SHP77 treated with DMSO at 0.1 percent for 48 hours (cell line): ENCODE results near the gene CFAP251.
"Not testable (repeated sequence)": the region's sequence is repeated elsewhere in the genome, so short reads cannot be mapped to it uniquely, and the experiment has no call there.

Source experiments
- DNase-seq: peaks from one replicate; lab custom pipeline; 2025; lab: John Stamatoyannopoulos, UW

CFAP251 gene

DNA sequence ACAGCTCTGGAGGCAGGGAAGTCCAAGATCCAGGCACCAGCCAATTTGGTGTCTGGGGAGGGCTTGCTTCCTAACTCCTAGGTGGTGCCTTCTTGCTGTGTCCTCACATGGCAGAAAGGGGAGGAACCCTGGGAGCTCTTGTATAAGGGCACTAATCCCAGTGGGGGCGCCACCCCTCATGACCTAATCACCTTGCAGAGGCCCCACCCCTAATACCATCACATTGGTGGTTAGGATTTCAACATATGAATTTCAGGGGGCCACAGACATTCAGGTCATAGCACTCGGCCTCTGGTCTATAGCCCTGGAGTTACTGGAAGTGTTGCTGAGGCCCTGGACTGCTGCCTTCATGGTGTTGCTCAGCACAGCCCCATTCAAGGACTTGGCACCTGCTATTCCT, 15.2 kb upstream of the CFAP251 start:
- no peak for DNase-seq

DNA sequence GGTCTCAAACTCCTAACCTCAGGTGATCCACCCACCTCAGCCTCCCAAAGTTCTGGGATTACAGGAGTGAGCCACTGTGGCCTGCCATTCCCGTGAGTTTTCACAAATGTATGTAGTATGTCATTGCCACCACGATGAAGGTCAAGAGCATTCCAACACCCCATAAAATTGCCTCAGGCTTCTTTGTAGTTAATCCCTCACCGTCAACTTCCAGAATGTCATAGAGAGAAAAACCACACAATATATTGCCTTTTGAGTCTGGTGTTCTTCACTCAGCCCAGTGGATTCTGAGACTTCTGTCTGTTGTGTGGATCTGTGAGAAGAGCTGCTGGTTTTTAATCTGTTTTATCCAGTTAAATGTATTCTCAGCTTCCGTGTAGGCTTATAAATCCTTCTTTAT, 12.6 kb upstream of the CFAP251 start:
- DNase-seq = no peak

DNA sequence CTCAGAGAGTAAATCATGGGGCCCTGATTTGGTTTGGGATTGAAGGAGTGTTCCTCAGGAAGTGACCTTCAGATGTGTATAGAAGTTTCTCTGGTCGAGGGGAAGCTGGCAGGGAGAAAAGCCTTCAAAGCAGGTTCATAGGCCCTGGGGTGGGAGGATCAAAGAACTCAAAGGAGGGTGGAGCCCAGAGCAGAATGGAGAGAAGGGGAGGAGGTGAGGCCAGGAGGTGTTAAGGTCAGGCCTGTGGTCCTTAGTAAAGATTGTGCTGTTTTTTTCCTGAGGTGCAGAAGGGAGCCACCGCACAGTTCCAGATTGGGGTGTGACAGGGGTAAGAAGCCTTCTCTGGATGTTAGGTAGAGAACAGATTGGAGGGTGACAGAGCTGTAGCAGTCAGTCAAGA, 9.7 kb upstream of the CFAP251 start:
- no peak for DNase-seq

DNA sequence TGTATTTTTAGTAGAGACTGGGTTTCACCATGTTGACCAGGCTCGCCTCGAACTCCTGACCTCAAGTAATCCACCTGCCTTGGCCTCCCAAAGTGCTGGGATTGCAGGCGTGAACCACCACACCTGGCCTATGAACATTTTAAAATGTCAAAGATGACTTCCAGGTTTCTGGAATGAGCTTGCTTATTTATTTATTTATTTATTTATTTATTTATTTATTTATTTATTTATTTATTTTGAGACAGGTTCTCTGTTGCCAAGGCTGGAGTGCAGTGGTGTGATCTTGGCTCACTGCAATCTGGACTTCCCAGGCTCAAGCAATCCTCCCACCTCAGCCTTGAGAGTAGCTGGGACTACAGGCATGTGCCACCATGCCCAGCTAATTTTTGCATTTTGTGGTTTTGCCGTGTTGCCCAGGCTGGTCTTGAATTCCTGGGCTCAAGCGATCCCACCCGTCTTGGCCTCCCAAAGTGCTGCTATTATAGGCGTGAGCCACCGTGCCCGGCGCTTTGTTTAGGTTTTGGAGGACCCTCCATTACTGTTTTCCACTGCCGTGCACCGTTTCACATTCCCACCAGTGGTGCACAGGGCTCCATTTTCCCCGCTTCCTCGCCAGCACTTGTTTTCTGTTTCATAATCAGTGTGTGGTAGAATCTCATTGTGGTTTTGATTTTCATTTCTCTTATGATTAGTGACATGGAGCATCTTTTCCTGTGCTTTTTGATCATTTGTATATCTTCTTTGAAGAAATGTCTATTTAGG, 6.4 kb upstream of the CFAP251 start:
- no peak for DNase-seq

DNA sequence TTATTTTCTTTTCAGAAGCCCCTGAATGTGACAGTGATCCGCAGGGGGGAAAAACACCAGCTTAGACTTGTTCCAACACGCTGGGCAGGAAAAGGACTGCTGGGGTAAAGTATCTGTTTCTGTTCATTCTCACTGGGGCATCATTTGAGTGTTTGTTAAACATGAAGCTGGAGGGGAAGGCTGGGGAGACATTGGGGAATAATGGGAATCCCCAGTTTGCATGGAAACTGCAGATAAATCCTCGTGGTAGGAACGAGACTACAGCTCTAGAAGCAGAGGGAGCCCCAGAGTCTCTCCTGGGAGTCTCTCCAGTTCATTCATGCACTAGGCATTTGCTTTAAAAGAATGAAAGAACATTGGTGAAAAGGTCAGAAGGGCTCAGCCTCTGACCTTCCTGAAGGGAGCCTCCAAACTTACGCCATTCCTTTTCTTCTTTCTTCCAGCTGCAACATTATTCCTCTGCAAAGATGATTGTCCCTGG, 2.5 kb upstream of the CFAP251 start:
- no peak for DNase-seq

DNA sequence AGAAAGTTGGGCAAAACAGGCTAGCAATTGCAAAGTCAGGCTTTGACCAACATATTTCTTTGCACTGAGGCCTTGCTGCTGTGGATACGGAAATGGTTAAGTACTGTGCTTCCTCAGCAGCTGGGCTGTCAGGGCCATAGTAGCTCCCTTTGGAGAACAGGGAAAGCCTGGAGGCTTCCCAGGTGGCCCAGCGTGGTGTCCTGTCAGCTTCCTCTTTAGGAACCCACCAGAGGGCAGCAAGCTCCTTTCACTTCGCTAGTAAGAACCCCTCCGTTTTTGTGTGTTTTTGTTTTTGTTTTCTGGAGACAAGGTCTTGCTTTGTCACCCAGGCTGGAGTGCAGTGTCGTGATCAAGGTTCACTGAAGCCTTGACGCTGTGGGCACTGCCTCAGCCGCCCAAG, 1.7 kb upstream of the CFAP251 start:
- no peak for DNase-seq

DNA sequence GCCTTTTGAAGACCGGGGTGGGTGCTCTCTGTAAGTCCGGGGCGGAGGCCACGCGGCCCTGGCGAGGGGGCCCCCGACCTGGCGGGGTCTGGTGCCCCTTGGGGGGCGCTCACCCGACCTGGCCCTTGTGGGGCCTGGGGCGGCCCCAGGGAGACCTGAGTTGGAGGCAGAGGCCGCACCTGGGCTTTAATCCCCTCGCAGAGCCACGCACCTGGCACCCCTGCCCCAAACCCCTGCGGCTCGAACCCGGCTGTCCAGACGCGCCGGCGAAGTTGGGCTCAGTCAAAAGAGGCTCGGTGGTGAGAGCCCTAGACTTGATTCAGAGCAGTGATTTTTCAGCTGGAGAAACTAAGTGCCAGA, 267 bp downstream of the CFAP251 start:
- no peak for DNase-seq

DNA sequence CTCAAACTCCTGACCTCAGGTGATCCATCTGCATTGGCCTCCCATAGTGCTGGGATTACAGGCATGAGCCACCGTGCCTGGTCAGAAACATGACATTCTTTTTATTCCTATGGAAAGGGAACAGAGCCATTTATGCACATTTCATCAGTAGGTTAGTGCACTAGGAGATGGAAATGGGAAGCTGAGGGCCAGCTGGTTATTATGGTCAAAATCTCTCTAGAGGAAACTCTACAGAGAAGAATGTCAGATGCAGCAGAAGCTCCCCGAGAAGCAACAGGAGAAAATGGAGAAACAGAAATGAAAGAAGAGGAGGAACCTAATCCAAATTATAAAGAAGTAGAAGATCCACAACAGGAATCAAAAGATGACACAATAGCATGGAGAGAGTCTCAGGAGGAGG, 2.7 kb downstream of the CFAP251 start:
- no peak for DNase-seq

DNA sequence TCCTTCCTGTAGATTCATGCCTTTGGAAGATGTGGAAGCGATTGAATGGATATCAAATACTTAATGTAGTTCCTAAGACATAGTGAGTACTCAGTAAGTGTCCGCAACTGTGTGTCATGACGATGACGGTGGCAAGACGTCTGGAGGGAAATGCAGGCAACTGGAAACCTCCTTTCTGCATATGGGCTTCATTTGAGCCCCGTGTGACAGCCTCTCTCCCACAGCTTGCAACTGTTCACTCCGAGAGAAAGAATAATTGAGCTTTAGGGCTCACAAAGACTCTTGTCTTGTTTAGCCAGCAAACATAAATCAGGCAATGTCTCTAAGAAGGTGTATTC, 6.9 kb downstream of the CFAP251 start:
- DNase-seq = no peak

DNA sequence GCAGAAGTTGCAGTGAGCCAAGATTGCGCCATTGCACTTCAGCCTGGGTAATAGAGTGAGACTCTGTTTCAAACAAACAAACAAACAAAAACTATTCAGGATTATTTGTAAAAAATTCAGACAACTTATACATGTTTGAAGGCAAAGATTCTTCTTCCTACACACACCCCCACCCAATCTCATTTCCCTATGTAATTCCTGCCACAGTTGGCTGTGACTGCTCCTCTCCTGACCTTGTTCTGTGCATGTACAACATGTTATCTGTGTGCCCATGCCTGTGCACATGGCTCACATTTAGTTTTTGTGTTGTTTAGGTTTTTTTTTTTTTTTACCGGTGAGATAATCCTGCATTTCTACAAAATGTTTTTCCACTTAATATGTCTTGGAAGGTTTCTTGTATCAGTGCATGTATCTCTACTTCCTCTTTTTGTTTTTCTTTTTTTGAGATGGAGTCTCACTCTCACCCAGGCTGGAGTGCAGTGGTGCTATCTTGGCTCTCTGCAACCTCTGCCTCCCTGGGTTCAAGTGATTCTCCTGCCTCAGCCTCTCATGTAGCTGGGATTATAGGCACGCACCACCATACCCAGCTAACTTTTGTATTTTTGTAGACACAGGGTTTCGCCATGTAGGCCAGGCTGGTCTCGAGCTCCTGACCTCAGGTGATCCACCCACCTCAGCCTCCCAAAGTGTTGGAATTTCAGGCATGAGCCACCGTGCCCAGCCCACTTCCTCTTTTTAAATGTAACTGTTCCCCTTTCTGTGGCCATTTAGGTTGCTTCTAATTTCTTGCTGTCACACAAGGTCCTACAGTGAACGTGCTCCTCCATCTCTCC, 8.7 kb downstream of the CFAP251 start:
- DNase-seq = no peak

DNA sequence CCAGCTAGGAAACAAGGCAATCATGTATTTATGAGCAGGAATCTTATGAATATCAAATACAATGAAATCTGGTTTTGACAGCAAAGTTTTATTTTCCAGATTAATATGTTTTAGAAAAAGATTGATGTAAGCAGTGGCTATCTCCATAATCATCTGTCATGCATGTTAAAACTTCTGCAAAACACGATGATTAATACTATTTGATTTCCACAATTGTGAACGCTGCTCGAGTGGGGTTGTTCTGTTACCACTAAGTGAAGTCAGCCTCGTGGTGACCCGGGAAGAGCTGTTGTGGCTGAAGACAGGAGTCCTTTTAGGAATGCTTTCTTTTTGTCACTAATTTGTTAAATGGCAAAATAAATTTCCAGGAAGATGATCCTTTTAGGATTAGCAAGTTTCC, 9.4 kb downstream of the CFAP251 start:
- DNase-seq = no peak

DNA sequence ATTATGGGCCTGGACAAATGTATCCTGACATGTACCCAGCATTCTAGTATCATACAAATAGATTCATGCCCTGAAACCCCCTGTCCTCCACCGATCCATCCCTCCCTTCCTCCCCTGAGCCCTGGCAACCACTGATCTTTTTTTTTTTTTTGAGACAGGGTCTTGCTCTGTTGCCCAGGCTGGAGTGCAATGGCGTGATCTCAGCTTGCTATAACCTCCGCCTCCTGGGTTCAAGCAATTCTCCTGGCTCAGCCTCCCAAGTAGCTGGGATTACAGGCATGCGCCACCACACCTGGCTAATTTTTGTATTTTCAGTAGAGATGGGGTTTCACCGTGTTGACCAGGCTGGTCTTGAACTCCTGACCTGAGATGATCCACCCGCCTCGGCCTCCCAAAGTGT, 11.2 kb downstream of the CFAP251 start:
- DNase-seq = not testable (repeated sequence)

DNA sequence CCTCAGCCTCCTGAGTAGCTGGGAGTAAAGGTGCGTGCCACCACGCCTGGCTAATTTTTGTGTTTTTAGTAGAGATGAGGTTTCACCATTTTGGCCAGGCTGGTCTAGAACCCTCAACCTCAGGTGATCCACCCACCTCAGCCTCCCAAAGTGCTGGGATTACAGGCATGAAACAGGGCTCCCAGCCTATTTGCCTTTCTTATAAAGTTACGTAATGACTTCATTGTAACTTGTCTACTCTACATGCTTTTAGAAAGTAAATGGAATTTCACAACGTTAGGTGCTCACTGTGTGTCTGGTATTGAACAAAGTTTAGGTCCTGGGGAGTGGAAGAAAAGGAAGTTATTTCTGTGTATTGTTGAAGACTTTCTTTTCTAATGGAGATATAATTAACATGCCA, 12.5 kb downstream of the CFAP251 start:
- no peak for DNase-seq

DNA sequence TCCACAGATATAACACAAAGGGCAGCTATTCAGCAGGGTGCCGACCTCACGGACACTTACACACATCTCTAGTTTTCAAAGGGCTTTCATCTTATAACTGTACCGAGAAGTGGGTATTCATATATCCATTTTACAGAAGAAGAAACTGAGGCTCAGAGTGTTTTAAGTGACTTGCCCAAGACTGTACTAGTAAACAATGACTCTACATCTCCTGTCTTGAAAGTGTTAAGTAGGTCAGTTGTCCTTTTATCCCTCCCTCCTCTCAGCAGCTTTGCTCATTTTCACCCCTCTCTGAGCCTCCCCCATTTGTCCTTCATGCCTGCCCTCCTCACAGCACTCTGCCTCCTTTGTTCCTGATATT, 13.8 kb downstream of the CFAP251 start:
- DNase-seq = no peak

DNA sequence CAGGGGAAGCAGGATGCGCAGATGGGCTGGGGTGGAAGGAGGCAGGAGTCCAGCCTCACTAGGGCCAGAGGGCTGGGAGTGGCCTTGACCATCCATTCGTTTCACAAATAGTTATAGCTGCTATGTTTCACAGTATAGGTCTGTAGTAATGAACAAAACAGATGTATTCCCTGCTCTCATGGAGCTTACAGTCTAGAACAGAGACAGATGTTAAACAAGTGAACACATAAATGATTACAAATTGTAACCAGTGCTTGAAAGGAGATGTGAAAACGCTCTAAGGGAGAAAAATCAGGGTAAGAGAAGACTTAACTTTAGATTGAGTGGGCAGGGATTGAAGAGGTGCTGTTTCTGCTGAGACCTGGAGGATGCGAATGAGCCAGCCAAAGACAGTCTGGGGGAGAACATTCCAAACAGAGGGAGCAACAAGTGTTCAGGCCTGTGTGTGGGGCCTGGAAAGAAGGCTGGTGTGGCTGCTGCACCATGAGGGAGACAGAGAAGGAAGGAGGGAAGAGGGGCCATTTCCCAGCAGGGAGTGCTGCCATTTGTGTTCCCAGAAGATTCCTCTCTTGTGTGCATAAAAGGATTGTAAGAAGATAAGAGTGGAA, 14.6 kb downstream of the CFAP251 start:
- DNase-seq = no peak

DNA sequence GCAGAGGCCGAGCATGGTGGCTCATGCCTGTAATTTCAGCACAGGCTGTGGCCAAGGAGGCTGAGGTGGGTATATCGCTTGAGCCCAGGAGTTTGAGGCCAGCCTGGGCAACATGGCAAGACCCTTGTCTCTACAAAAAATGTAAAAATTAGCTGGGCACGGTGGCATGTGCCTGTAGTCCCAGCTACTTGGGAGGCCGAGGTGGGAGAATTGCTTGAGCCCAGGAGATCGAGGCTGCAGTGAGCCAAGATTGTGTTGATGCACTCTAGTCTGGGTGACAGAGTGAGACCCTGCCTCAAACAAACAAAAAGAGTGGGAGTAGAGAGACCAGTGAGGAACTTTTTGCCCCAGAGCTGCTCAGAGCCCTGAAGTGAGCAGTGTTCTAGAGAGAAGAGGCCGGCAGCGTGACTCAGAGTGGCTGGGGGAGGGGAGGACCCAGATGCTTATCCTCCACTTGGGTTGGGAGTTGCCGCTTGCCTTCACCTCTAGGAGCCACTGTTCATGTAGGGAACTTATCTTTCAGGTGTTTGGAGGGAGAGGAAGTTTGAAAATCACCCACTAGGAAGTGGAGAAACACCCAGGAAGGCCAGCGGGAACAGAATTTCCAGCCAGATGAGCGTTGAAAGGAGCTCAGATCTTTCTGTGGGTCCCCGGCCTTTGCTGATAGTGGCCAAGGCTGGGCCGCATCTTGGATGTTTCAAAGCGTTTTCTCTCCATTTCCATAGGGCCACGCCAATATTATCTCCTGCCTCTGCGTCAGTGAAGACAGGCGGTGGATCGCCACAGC, 15.3 kb downstream of the CFAP251 start:
- no peak for DNase-seq

DNA sequence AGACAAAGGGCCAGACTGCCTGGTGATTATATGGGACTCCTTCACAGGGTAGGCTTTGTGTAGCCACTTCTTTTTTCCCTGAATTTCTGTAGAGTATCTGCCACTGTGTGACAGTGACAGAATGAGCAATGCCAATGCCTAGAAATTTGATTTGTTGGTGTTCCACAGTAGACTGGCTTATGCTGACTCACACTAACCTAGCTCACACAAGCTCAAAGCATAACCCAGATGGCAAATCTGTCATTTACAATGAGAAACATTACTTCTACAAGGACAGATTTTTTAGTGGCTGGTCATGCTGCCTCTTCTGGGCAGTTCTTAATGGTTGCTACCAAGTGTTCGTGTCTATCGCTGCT, 15.9 kb downstream of the CFAP251 start:
- no peak for DNase-seq

DNA sequence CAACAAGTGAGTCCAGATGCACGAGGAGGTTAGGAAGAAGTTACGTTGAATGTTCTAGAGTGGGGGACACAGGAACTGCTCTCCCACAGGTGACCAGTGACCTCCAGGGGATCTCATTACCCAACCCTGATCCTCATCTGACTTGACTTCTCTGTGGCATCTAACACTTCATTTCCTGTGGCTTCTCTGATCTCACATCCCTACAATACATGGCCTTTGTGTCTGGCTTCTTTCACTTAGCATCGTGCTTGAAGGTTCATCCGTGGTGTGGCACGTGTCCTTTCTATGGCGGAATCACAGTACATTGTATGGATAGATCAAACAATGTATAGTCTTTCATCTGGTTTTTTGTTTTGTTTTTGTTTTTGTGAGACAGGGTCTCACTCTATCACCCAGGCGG, 19.3 kb downstream of the CFAP251 start:
- no peak for DNase-seq

DNA sequence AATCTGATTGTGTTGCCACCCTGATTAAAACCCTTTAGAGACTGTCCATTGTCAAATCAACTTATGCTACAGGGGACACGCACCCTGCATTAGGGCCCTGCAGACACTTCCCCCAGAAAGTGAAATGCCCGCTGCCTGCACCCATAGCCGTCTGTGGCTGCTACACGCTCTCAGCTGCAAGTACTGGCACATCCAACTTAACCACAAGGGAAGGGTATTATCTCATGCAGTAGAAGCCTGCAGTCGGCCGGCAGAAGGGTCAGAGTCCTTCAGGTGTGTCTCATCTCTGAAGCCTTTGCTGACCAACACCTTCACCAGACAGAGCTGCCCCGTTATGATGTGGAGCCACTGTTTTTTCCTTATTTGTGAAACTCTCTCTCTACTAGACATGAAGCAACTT, 20.8 kb downstream of the CFAP251 start:
- DNase-seq = no peak

DNA sequence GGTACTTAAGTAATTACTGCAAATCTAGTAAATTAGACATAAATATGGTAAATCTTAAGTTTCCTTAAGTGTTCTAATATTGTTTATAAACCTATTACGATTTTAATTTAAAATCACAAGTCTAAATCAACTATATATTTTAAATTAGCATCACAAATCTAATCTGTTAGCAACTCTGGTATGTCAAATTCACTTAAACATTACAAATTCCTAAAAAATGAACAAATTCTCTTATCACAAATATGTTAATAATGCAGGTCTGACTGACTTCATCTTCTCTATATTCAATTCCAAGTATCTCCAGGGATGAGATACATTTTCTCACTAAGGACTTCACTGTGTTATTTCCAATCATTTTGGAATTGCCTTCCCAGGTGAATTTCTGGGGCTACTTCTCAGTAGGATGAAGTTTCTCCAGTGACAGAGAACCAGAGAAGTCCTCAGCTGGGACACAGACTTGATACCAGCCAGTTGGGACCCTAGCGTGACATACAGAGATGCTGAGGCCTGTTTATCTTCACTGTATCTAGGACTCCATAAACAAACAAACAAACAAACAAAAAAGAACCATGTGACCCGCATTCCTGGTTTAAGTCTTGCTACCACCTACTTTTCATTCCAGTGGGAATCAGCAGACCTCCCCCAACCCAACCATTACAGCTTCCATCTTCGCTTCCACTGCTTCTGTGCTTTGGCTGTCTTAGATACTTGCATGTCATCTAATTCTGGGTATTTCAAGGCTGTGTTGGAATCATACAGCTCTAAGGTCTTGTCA, 21.8 kb downstream of the CFAP251 start:
- no peak for DNase-seq

DNA sequence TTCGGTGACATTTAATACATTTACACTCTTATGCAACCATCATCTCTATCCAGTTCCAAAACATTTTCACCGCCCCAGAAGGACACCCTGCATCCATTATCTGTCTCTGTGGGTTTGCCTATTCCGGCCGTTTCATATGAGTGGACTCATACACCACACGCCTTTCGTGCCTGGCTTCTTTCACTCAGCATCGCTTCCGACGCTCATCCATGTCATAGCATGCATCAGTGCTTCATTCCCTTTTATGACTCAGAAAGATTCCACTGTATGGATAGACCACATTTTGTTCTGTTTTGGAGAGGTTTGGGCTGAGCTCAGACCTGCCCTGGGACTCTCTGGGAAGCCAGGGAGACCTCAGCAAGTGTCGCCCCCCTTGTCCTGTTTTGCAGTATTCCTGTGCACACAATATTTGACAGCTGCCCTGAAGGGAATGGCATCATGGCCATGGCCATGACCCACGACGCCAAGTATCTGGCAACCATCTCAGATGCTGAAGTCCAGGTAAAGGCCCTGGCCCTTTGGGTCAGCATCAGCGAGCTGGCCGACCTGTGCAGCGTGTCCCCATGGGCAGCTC, 23.8 kb downstream of the CFAP251 start:
- DNase-seq = no peak
